HG03469 (cell line): ENCODE measurements around the gene CFAP45.

Experiments
- ATAC-seq: cut with Tn5 transposase; IDR thresholded peaks from one replicate; pipeline ENCODE4 v1.9.1; 2021; ENCODE audit warnings: mild to moderate bottlenecking, moderate library complexity, moderate number of reproducible peaks; ENCODE audit not compliant: unreplicated experiment

Gene CFAP45

DNA sequence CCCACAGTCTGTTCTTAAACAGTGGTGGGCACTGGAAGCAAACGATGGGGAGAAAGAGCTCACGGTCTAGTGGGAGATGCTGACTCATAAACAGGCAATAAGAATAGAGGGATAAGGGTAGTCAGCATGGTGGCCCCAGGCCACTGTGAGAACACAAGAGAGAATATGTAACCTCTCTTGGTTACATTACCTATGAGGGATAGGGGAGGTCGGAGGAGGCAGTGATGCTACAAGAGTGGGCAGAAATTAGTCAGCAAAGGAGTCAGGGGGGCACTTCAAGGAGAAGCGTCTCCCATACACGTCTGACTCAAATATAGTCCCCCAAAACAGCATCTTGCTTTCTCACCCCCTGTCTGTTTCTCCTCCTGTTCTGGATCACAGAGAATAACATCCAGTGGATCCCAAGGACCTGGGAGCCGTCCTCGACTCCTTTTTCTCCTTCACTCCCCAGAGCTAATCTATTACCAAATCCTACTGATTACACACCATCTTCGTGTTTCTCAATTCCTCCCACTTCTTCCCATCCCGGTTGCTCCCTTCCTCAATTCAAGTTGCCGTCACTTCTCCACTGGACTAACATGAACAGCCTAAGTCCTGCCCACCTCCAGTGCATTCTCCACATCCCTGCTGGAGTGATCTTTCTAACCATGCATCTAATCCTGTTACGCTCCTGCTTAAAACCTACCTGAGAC, 71.2 kb downstream of the CFAP45 start:
- ATAC-seq: no peak

- no peak for ATAC-seq
Measured at GRCh38 chr1:159828176-159828575, 71.8 kb downstream of the CFAP45 start.

- ATAC-seq: no peak
Measured at GRCh38 chr1:159827549-159827948, 72.4 kb downstream of the CFAP45 start.

DNA sequence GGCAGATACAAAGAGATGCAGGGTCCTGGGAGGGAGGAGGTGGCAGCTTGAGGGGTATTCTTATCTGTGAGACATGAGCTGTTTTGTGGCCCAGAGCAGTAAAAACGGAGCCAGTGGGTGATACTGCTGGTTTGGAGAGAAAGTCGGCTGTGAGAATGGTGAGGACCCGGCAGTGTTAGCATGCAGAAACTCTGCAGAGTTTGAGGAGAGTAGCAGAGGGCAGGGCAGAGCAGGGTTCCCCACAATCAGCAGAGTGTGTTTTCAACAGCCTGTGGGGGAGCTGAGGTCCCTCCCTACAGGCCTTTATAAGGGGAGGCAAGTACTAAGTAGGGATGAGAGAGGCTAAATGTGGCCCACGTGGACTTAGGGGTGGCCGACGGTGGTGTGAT, 72.9 kb downstream of the CFAP45 start:
- ATAC-seq: no peak

DNA sequence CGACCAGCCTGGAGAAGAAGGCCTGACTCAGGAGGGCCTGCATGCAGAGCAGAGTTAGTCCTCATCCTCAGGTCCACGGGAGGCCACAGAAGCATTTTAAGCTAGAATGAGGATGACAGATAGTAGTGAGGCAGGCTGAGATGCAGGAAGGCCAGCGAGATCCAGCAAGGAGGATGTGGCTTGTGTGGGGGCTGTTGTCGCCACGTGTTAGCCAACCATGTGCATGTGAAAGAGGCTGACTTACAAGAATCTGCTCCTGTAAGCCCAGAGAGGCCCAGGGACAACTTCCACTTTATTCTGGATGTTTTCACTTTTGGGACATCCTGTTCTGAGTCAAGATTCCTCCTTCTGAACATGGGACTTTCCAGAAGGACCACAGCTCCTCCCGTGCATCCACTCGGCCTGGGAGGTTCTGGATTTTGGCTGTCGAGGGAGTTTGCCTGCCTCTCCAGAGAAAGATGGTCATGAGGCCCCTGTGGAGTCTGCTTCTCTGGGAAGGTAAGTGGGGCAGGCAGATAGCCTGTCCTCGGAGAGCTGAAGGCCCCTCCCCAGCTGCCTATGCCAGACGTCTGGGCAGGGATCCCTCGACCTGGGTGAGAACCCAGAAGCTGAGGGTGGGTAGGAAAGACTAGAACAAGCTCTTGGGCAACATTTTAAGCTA, 73.4 kb downstream of the CFAP45 start, which contains the start of gene SLAMF8:
TSS of gene SLAMF8 (plus strand) at position 433 of the 661 bp plus-strand sequence. CDS start at position 459, 26 bp downstream.
- no peak for ATAC-seq

DNA sequence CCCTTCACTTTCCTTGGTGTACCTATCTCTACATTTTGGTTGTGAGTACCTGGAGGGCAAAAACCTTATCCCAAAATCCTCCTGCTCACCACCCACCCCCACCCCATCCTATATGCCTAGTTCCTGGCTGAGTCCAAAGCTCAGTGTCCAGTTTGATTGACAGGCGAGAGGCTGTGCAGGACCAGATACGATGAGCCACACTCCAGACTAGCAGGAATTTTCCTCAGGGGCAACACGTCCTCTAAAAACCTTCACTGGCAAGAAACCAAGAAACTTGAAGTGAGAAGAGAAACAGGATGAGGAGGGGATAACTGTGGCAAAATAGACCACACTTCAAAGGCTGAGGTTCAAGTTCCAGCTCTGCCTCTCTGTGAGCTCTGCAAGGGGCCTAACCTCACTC, 74.4 kb downstream of the CFAP45 start:
- no peak for ATAC-seq

- no peak for ATAC-seq
Measured at GRCh38 chr1:159823406-159823805, 76.6 kb downstream of the CFAP45 start.
